ENCODE measurements around the gene CD38.

GRCh38 chr4:15769202-15769601 lies 8.9 kb upstream of the CD38 start:
- no peak for TF ChIP-seq CTCF (conservative IDR thresholded peaks at IDR 0.05 in 1 of 2, IDR thresholded peaks at IDR 0.05 in 1 of 2; ENCODE audit: low read depth in 1 of 2, low read length in 2 of 2)
- TF ChIP-seq EZH2 (IDR thresholded peaks at IDR 0.05; ENCODE audit: low read length, missing control alignments), result no peak

Measured in fibroblast of lung (primary cell).